MV-4-11 (cell line): ENCODE results near the gene TERT.

Source experiments
- DNase-seq: peaks from one replicate; lab custom pipeline; 2025; lab: John Stamatoyannopoulos, UW

The TERT gene

GRCh38 chr5:1219098-1219767 is 75.6 kb downstream of the TERT start:
- no peak for DNase-seq

- DNase-seq, result no peak
Measured at GRCh38 chr5:1218351-1219080, 76.4 kb downstream of the TERT start.

- DNase-seq, result no peak
Measured at GRCh38 chr5:1217596-1218206, 77.2 kb downstream of the TERT start.

- no peak for DNase-seq
Measured at GRCh38 chr5:1216918-1217295, 78.0 kb downstream of the TERT start.

- no peak for DNase-seq
Measured at GRCh38 chr5:1216211-1216917, 78.5 kb downstream of the TERT start.

GRCh38 chr5:1215320-1216096 is 79.4 kb downstream of the TERT start:
- DNase-seq, result no peak

GRCh38 chr5:1214936-1215220 is 80.0 kb downstream of the TERT start:
- no peak for DNase-seq

- DNase-seq, result no peak
Measured at GRCh38 chr5:1214163-1214935, 80.5 kb downstream of the TERT start.

- DNase-seq, result no peak
Measured at GRCh38 chr5:1213508-1214162, 81.2 kb downstream of the TERT start.

GRCh38 chr5:1212881-1213280 is 82.0 kb downstream of the TERT start:
- no peak for DNase-seq

- no peak for DNase-seq
Measured at GRCh38 chr5:1212271-1212670, 82.6 kb downstream of the TERT start.

- no peak for DNase-seq
Measured at GRCh38 chr5:1211701-1212100, 83.2 kb downstream of the TERT start.

GRCh38 chr5:1210832-1211251 is 84.0 kb downstream of the TERT start:
- DNase-seq, result no peak

- DNase-seq, result no peak
Measured at GRCh38 chr5:1209896-1210776, 84.7 kb downstream of the TERT start.

- DNase-seq, result no peak
Measured at GRCh38 chr5:1209489-1209852, 85.4 kb downstream of the TERT start.

GRCh38 chr5:1208743-1209488 is 86.0 kb downstream of the TERT start:
- DNase-seq, result no peak

- DNase-seq, result no peak
Measured at GRCh38 chr5:1208221-1208742, 86.6 kb downstream of the TERT start.

- no peak for DNase-seq
Measured at GRCh38 chr5:1207555-1207954, 87.3 kb downstream of the TERT start.
